HG03460 (cell line): ENCODE measurements around the gene LDLRAD4.
"Not testable (repeated sequence)": the region's sequence is repeated elsewhere in the genome, so short reads cannot be mapped to it uniquely, and the experiment has no call there.

Experiments used
- ATAC-seq: cut with Tn5 transposase; IDR thresholded peaks from one replicate; pipeline ENCODE4 v1.9.1; 2021; ENCODE audit not compliant: unreplicated experiment

LDLRAD4 gene

GRCh38 chr18:13324880-13325279 is 106.3 kb downstream of the LDLRAD4 start:
- no peak for ATAC-seq

- ATAC-seq, result no peak
These were observed 109.7 kb downstream of the LDLRAD4 start for GRCh38 chr18:13328213-13328612.

- no peak for ATAC-seq
These were observed 112.4 kb downstream of the LDLRAD4 start for GRCh38 chr18:13330996-13331395.

GRCh38 chr18:13331846-13332245 is 113.3 kb downstream of the LDLRAD4 start:
- no peak for ATAC-seq

- ATAC-seq, result no peak
These were observed 114.3 kb downstream of the LDLRAD4 start for GRCh38 chr18:13332874-13333273.

- no peak for ATAC-seq
These were observed 117.3 kb downstream of the LDLRAD4 start for GRCh38 chr18:13335903-13336302.

- no peak for ATAC-seq
These were observed 118.3 kb downstream of the LDLRAD4 start for GRCh38 chr18:13336841-13337240.

- no peak for ATAC-seq
These were observed 118.8 kb downstream of the LDLRAD4 start for GRCh38 chr18:13337369-13337768.

- no peak for ATAC-seq
These were observed 119.8 kb downstream of the LDLRAD4 start for GRCh38 chr18:13338318-13338717.

GRCh38 chr18:13339653-13340052 is 121.1 kb downstream of the LDLRAD4 start:
- no peak for ATAC-seq

GRCh38 chr18:13346449-13346848 is 127.9 kb downstream of the LDLRAD4 start:
- ATAC-seq, result not testable (repeated sequence)

GRCh38 chr18:13353084-13353823 is 134.7 kb downstream of the LDLRAD4 start:
- no peak for ATAC-seq

GRCh38 chr18:13354402-13354801 is 135.8 kb downstream of the LDLRAD4 start:
- no peak for ATAC-seq

- no peak for ATAC-seq
These were observed 137.5 kb downstream of the LDLRAD4 start for GRCh38 chr18:13356032-13356431.

- no peak for ATAC-seq
These were observed 138.7 kb downstream of the LDLRAD4 start for GRCh38 chr18:13357289-13357688.

GRCh38 chr18:13359210-13359609 is 140.7 kb downstream of the LDLRAD4 start:
- no peak for ATAC-seq

- no peak for ATAC-seq
These were observed 142.9 kb downstream of the LDLRAD4 start for GRCh38 chr18:13361431-13361830.

GRCh38 chr18:13362051-13362450 is 143.5 kb downstream of the LDLRAD4 start:
- no peak for ATAC-seq

GRCh38 chr18:13362607-13363006 is 144.0 kb downstream of the LDLRAD4 start:
- no peak for ATAC-seq

GRCh38 chr18:13363359-13363758 is 144.8 kb downstream of the LDLRAD4 start:
- no peak for ATAC-seq

GRCh38 chr18:13364721-13365205 is 146.2 kb downstream of the LDLRAD4 start:
- no peak for ATAC-seq

- no peak for ATAC-seq
These were observed 147.6 kb downstream of the LDLRAD4 start for GRCh38 chr18:13366131-13366530.

GRCh38 chr18:13366541-13366940 is 148.0 kb downstream of the LDLRAD4 start:
- no peak for ATAC-seq
